Loucy (cell line): ENCODE data around the gene SLX4IP.

Source experiments
- CTCF ChIP-seq: fragments of 200-600 bp; sonication (generic); conservative IDR thresholded peaks from 2 replicates; pipeline ENCODE4 v1.5.1; 2014; ENCODE audit warnings: mild to moderate bottlenecking, antibody characterized with exemption, low read length
- EZH2phosphoT487 ChIP-seq: fragments of 200-600 bp; IDR thresholded peaks from 2 replicates; pipeline ENCODE4 v1.6.1; 2018; ENCODE audit warnings: antibody characterized with exemption, mild to moderate bottlenecking, moderate library complexity, borderline replicate concordance

- TF ChIP-seq CTCF: peak; percentile 83
- TF ChIP-seq EZH2phosphoT487: no peak
Measured at GRCh38 chr20:10536531-10536930, 101.4 kb downstream of the SLX4IP start.
